Keratinocyte (primary cell): Measurements from ENCODE around the gene UROC1. TPM values are rescaled to one million over a fixed set of nuclear protein-coding genes. Genes with fewer than 3 reads are reported as not detected.
"Not testable (repeated sequence)": the region's sequence is repeated elsewhere in the genome, so short reads cannot be mapped to it uniquely, and the experiment has no call there.

Experiments used
- DNase-seq: peaks from one replicate; pipeline ENCODE4 v3.0.0-alpha.2; 2011; ENCODE audit warnings: low read depth, missing footprints, low spot score
- FAIRE-seq: peaks from 2 replicates; lab custom pipeline; 2011; peaks lifted over from hg19 to GRCh38; lab: Jason Lieb, UNC
- H2AFZ ChIP-seq: 2 replicates; pipeline ENCODE4 v1.6.0; 2012; ENCODE audit warnings: low read length, control low read depth, inconsistent platforms; ENCODE audit not compliant: control insufficient read depth
- H3K27ac ChIP-seq: 2 replicates; pipeline ENCODE4 v1.5.1; 2011; ENCODE audit warnings: low read length; ENCODE audit not compliant: control insufficient read depth, insufficient read depth
- H3K27me3 ChIP-seq: 3 replicates; pipeline ENCODE4 v1.6.0; 2011; ENCODE audit warnings: low read length; ENCODE audit not compliant: control insufficient read depth, insufficient read depth; ENCODE audit errors: extremely low read depth
- H3K36me3 ChIP-seq, 2 experiments: 2 replicates in 1 of 2; 3 replicates in 1 of 2; pipeline ENCODE4 v1.5.1; 2011; ENCODE audit warnings: low read length in 2 of 2, mild to moderate bottlenecking in 1 of 2; ENCODE audit not compliant: control insufficient read depth in 2 of 2, insufficient read depth in 2 of 2; ENCODE audit errors: extremely low read depth in 1 of 2
- H3K4me1 ChIP-seq: 3 replicates; pipeline ENCODE4 v1.5.1; 2011; ENCODE audit warnings: low read length; ENCODE audit not compliant: control insufficient read depth, insufficient read depth; ENCODE audit errors: extremely low read depth
- H3K4me2 ChIP-seq: 3 replicates; pipeline ENCODE4 v1.6.0; 2011; ENCODE audit warnings: low read depth, low read length; ENCODE audit not compliant: control insufficient read depth, insufficient read depth; ENCODE audit errors: extremely low read depth
- H3K4me3 ChIP-seq, 3 experiments: fragments of 200-600 bp in 1 of 3; sonication (generic) in 1 of 3; 2 replicates in 2 of 3; 3 replicates in 1 of 3; pipeline ENCODE4 v1.5.1; 2011 to 2016; ENCODE audit warnings: low read length in 3 of 3, mild to moderate bottlenecking in 3 of 3, control low read depth in 2 of 3, inconsistent platforms in 1 of 3, low read depth in 1 of 3, mixed read lengths in 1 of 3, mixed run types in 1 of 3, moderate library complexity in 1 of 3; ENCODE audit not compliant: control insufficient read depth in 2 of 3, insufficient read depth in 2 of 3; ENCODE audit errors: extremely low read depth in 1 of 3
- H3K79me2 ChIP-seq: 2 replicates; pipeline ENCODE4 v1.6.0; 2012; ENCODE audit warnings: low read length; ENCODE audit not compliant: control insufficient read depth, insufficient read depth
- H3K9ac ChIP-seq: 3 replicates; pipeline ENCODE4 v1.6.0; 2011; ENCODE audit warnings: low read length; ENCODE audit not compliant: control insufficient read depth, insufficient read depth; ENCODE audit errors: extremely low read depth
- H3K9me1 ChIP-seq: 3 replicates; pipeline ENCODE4 v1.6.0; 2011; ENCODE audit warnings: low read length; ENCODE audit not compliant: control insufficient read depth, insufficient read depth; ENCODE audit errors: extremely low read depth
- H3K9me3 ChIP-seq: 2 replicates; pipeline ENCODE4 v1.5.1; 2012; ENCODE audit warnings: low read depth, low read length; ENCODE audit not compliant: control insufficient read depth
- H4K20me1 ChIP-seq: 3 replicates; pipeline ENCODE4 v1.6.0; 2011; ENCODE audit warnings: low read length; ENCODE audit not compliant: control insufficient read depth, insufficient read depth; ENCODE audit errors: extremely low read depth
- CTCF ChIP-seq, 3 experiments: IDR thresholded peaks in 1 of 3; conservative IDR thresholded peaks in 1 of 3; optimal IDR thresholded peaks in 1 of 3; 2 replicates in 2 of 3; 3 replicates in 1 of 3; pipeline versions ENCODE3 to v1.5.1; 2011; ENCODE audit warnings: low read length in 3 of 3, mild to moderate bottlenecking in 3 of 3, moderate library complexity in 2 of 3, control low read depth in 1 of 3, inconsistent platforms in 1 of 3; ENCODE audit not compliant: insufficient read depth in 2 of 3; ENCODE audit errors: extremely low read depth in 1 of 3
- EZH2 ChIP-seq: IDR thresholded peaks from one replicate; pipeline ENCODE4 v1.6.1; 2012; ENCODE audit warnings: inconsistent platforms, mild to moderate bottlenecking, low read length, moderate library complexity
- dilution Hi-C: fragments of 300-500 bp; cut with MboI; formaldehyde crosslinking; loops from one replicate; pipeline ENCODE4 v1.7.0; 2020; ENCODE audit warnings: low sequenced_read_pairs; ENCODE audit not compliant: extremely low pct_ligation_motif_present
- polyA plus RNA-seq, 5 experiments: library from polyadenylated mRNA; depleted of rRNA in 3 of 5; stranded (reverse) in 3 of 5; stranded (forward) in 1 of 5; unstranded in 1 of 5; fragments of >200 nt; gene quantifications; 1 replicate in 1 of 5; 2 replicates in 3 of 5; 3 replicates in 1 of 5; pipeline versions ENCODE4 v1.2.1 to v1.2.3, GENCODE V29; 2011 to 2012; ENCODE audit warnings: missing spikeins in 2 of 5, low read depth in 1 of 5, low replicate concordance in 1 of 5

Gene UROC1
- polyA plus RNA-seq, 1 donor (not counting 4 experiments of a cell fraction or from before 2014, with no cell fraction given), result not detected

- Histone ChIP-seq H3K27ac (no peak overlapping the region), H3K27me3 (peaks cover 25% of the 10 kb centered on the region), H4K20me1 (no peaks in the 10 kb centered on the region), H3K4me2 (no peak overlapping the region), H3K79me2 (no peaks in the 10 kb centered on the region), H3K4me3 (no peak overlapping the region), H3K9ac (no peak overlapping the region), H3K4me1 (peaks cover 11% of the 10 kb centered on the region), H3K36me3 (no peaks in the 10 kb centered on the region), H3K9me3 (no peaks in the 10 kb centered on the region), H2AFZ (no peak overlapping the region), H3K9me1 (no peaks in the 10 kb centered on the region)
- DNase-seq (no peak), FAIRE-seq (no peak)
- dilution Hi-C loops, result no loop called here
- no peak for TF ChIP-seq EZH2
- TF ChIP-seq CTCF (optimal IDR thresholded peaks at IDR 0.05 in 1 of 3, IDR thresholded peaks at IDR 0.05 in 1 of 3, conservative IDR thresholded peaks at IDR 0.05 in 1 of 3; ENCODE audit: extremely low read depth in 1 of 3, insufficient read depth in 2 of 3, low read length in 3 of 3), result no peak
Observed at GRCh38 chr3:126536126-126536525, 18.6 kb upstream of the UROC1 start.

GRCh38 chr3:126535636-126536035 lies 18.1 kb upstream of the UROC1 start:
- Histone ChIP-seq H3K36me3 (no peaks in the 10 kb centered on the region), H3K27me3 (peaks cover 21% of the 10 kb centered on the region), H3K9ac (no peak overlapping the region), H3K4me3 (no peak overlapping the region), H4K20me1 (no peaks in the 10 kb centered on the region), H3K79me2 (no peaks in the 10 kb centered on the region), H2AFZ (no peak overlapping the region), H3K4me2 (no peak overlapping the region), H3K9me1 (no peaks in the 10 kb centered on the region), H3K4me1 (peaks cover 7% of the 10 kb centered on the region), H3K27ac (no peak overlapping the region), H3K9me3 (no peaks in the 10 kb centered on the region)
- DNase-seq (no peak), FAIRE-seq (no peak)
- no peak for TF ChIP-seq EZH2
- TF ChIP-seq CTCF (optimal IDR thresholded peaks at IDR 0.05 in 1 of 3, IDR thresholded peaks at IDR 0.05 in 1 of 3, conservative IDR thresholded peaks at IDR 0.05 in 1 of 3; ENCODE audit: extremely low read depth in 1 of 3, insufficient read depth in 2 of 3, low read length in 3 of 3), result no peak
- dilution Hi-C loops, result no loop called here

GRCh38 chr3:126534716-126535115 lies 17.1 kb upstream of the UROC1 start:
- dilution Hi-C loops, H3K9ac ChIP-seq, H3K4me3 ChIP-seq, H3K27ac ChIP-seq, DNase-seq, H3K36me3 ChIP-seq, H3K9me3 ChIP-seq, H3K9me1 ChIP-seq, FAIRE-seq, H3K4me2 ChIP-seq, H3K4me1 ChIP-seq, H2AFZ ChIP-seq, H4K20me1 ChIP-seq, H3K79me2 ChIP-seq: not testable (repeated sequence)
- H3K27me3 ChIP-seq, result peaks cover 18% of the 10 kb centered on the region
